ENCODE results near the gene CDK6. TPM values are rescaled to one million over a fixed set of nuclear protein-coding genes. Genes with fewer than 3 reads are reported as not detected.
A peak's percentile ranks its signal among the peaks of the same experiment; 100 is the strongest.

CDK6 gene
- polyA plus RNA-seq, 2 of the 4 experiments (the other 2 are of a cell fraction), result 13.6 to 25.9 TPM

- ChIA-PET POLR2A (no interaction called here), CTCF (interaction anchor here (0.5 to 3.5 kb wide), 4 partner anchors 12 to 97 kb away, joined by 3 to 10 read pairs (median 3); no protein-coding TSS in a partner anchor)
- no peak overlapping the region for H3K4me3 ChIP-seq
- no peak overlapping the region for H3K4me2 ChIP-seq
- no peaks in the 10 kb centered on the region for H3K9me3 ChIP-seq
- TF ChIP-seq CTCF (IDR thresholded peaks at IDR 0.05), result no peak
- no peak for TF ChIP-seq CBX8 (IDR thresholded peaks at IDR 0.05)
- no peak for TF ChIP-seq JUN (IDR thresholded peaks at IDR 0.05)
- TF ChIP-seq RFX5 (IDR thresholded peaks at IDR 0.05), result no peak
- TF ChIP-seq GATA3 (IDR thresholded peaks at IDR 0.05; ENCODE audit: borderline replicate concordance), result no peak
- no peak for TF ChIP-seq RNF2 (IDR thresholded peaks at IDR 0.05; ENCODE audit: borderline replicate concordance, low read depth)
- no peak for TF ChIP-seq MAX (IDR thresholded peaks at IDR 0.05)
- no peak for TF ChIP-seq HMGXB4 (CRISPR knock-in tag; IDR thresholded peaks at IDR 0.05; ENCODE audit: borderline replicate concordance)
- TF ChIP-seq EP300 (IDR thresholded peaks at IDR 0.05), result no peak
- no peak for TF ChIP-seq ELK1 (IDR thresholded peaks at IDR 0.05; ENCODE audit: low read depth, low read length)
- no peak for TF ChIP-seq FOSL2 (IDR thresholded peaks at IDR 0.05)
- no peak for TF ChIP-seq FOSL2 (CRISPR knock-in tag; IDR thresholded peaks at IDR 0.05)
- no peak for TF ChIP-seq KDM5A (IDR thresholded peaks at IDR 0.05)
- no peak for TF ChIP-seq MAFK (IDR thresholded peaks at IDR 0.05; ENCODE audit: partially characterized antibody)
- no peak for TF ChIP-seq CHD2 (IDR thresholded peaks at IDR 0.05; ENCODE audit: low read length, partially characterized antibody)
- TF ChIP-seq NR3C1 (IDR thresholded peaks at IDR 0.05), result no peak
- TF ChIP-seq BCL3 (IDR thresholded peaks at IDR 0.05), result no peak
- TF ChIP-seq PHF8 (IDR thresholded peaks at IDR 0.05; ENCODE audit: borderline replicate concordance, low read depth), result no peak
- 74% methylated on average over 3 of the region's 3 CpGs for WGBS (ENCODE audit: missing lambda C conversion rate)
- no peak for ATAC-seq
- peak; percentile 28 for FAIRE-seq
- H3K4me1 ChIP-seq, result peaks cover 38% of the 10 kb centered on the region
- H3K27ac ChIP-seq, result no peak overlapping the region
- DNase-seq (ENCODE audit: low read depth in 1 of 2, low spot score in 1 of 2), result no peak
Measured at GRCh38 chr7:92735707-92736106, 100.7 kb downstream of the CDK6 start.

- no peak overlapping the region for H3K4me2 ChIP-seq
- WGBS (ENCODE audit: missing lambda C conversion rate), result 95% methylated on average over 4 of the region's 4 CpGs
- peaks cover 25% of the 10 kb centered on the region for H3K4me1 ChIP-seq
- H3K4me3 ChIP-seq, result no peak overlapping the region
- FAIRE-seq (no peak), ATAC-seq (no peak), DNase-seq (ENCODE audit: low read depth in 1 of 2, low spot score in 1 of 2) (no peak)
- POLR2A ChIA-PET, result no interaction called here
- TF ChIP-seq CHD4 (IDR thresholded peaks at IDR 0.05; ENCODE audit: borderline replicate concordance) (no peak), ESRRA (IDR thresholded peaks at IDR 0.05; ENCODE audit: borderline replicate concordance, low read length) (no peak), HEYL (CRISPR knock-in tag; IDR thresholded peaks at IDR 0.05) (no peak), HDAC2 (IDR thresholded peaks at IDR 0.05) (no peak), RFX5 (IDR thresholded peaks at IDR 0.05) (no peak), BHLHE40 (IDR thresholded peaks at IDR 0.05; ENCODE audit: low read depth, low read length) (no peak), NPAS2 (CRISPR knock-in tag; IDR thresholded peaks at IDR 0.05; ENCODE audit: borderline replicate concordance) (no peak), RNF2 (IDR thresholded peaks at IDR 0.05; ENCODE audit: borderline replicate concordance, low read depth) (no peak)
- CTCF ChIA-PET, result interaction anchor here (1.8 kb wide), 1 partner anchor 100 kb away, joined by 5 read pairs; no protein-coding TSS in a partner anchor
- H3K27ac ChIP-seq, result peak overlapping the region in 1 of 2 experiments; percentile 64; a peak in 3 of 6 replicates
- no peaks in the 10 kb centered on the region for H3K9me3 ChIP-seq
Measured at GRCh38 chr7:92732316-92733036, 103.9 kb downstream of the CDK6 start.

All from A549 (cell line).